H1 (cell line): ENCODE measurements around the gene PARD6A. TPM values are rescaled to one million over a fixed set of nuclear protein-coding genes. Genes with fewer than 3 reads are reported as not detected.

Experiments
- BRCA1 ChIP-seq: IDR thresholded peaks from 2 replicates; pipeline ENCODE4 v1.6.1; 2012; ENCODE audit warnings: low read depth, low read length, improper control_type of control experiment
- CEBPB ChIP-seq: IDR thresholded peaks from 2 replicates; pipeline ENCODE4 v1.6.1; 2012; ENCODE audit warnings: low read depth, low read length
- CHD2 ChIP-seq: IDR thresholded peaks from 2 replicates; pipeline ENCODE4 v1.6.1; 2012; ENCODE audit warnings: low read length, improper control_type of control experiment
- FOSL1 ChIP-seq: IDR thresholded peaks from 2 replicates; pipeline ENCODE4 v1.6.1; 2011; ENCODE audit warnings: mild to moderate bottlenecking, low read depth, low read length, moderate library complexity; ENCODE audit not compliant: insufficient read depth
- GABPA ChIP-seq: IDR thresholded peaks from 2 replicates; pipeline ENCODE4 v1.6.1; 2011; ENCODE audit warnings: mild to moderate bottlenecking, low read length, moderate library complexity, borderline replicate concordance; ENCODE audit not compliant: insufficient read depth
- HDAC6 ChIP-seq: IDR thresholded peaks from one replicate; pipeline ENCODE4 v1.7.1; 2012; ENCODE audit warnings: low read depth, mild to moderate bottlenecking, inconsistent platforms, low read length, moderate library complexity
- JUND ChIP-seq: IDR thresholded peaks from 2 replicates; pipeline ENCODE4 v1.6.1; 2011; ENCODE audit warnings: mild to moderate bottlenecking, improper control_type of control experiment, low read length
- POLR2AphosphoS5 ChIP-seq: IDR thresholded peaks from 2 replicates; pipeline ENCODE4 v1.6.1; 2011; ENCODE audit warnings: low read depth, low read length
- RFX5 ChIP-seq: IDR thresholded peaks from 2 replicates; pipeline ENCODE4 v1.6.1; 2011; ENCODE audit warnings: low read depth, low read length, improper control_type of control experiment, borderline replicate concordance
- SIRT6 ChIP-seq: IDR thresholded peaks from one replicate; pipeline ENCODE4 v1.7.1; 2012; ENCODE audit warnings: low read length, inconsistent platforms
- SP2 ChIP-seq: IDR thresholded peaks from 2 replicates; pipeline ENCODE4 v1.6.1; 2012; ENCODE audit warnings: mild to moderate bottlenecking, low read length, inconsistent platforms
- SRF ChIP-seq: IDR thresholded peaks from 2 replicates; pipeline ENCODE4 v1.6.1; 2011; ENCODE audit warnings: mild to moderate bottlenecking, low read depth, low read length, moderate library complexity
- polyA plus RNA-seq, 7 experiments: library from polyadenylated mRNA; depleted of rRNA in 3 of 7; stranded (reverse) in 5 of 7; unstranded in 2 of 7; fragments of >200 nt in 5 of 7; fragments of 200-250 nt in 2 of 7; gene quantifications; 1 replicate in 5 of 7; 2 replicates in 1 of 7; 4 replicates in 1 of 7; pipeline versions ENCODE4 v1.2.1 to v1.2.3, GENCODE V29; 2011 to 2013; ENCODE audit warnings: missing spikeins in 2 of 7, mixed read lengths in 2 of 7
- total RNA-seq: library from RNA; stranded (reverse); fragmentation: NEBNext Ultra II Directional; extraction: Animal tissue kit (Norgen Biotek cat#: 25700); gene quantifications from 2 replicates; pipeline ENCODE4 v1.2.1, GENCODE V29; 2021

PARD6A gene
- total and polyA plus RNA-seq, 2 of the 8 experiments (the other 6 are each of a cell fraction or from before 2014, with no cell fraction given) = 15.1 to 21.8 TPM

DNA sequence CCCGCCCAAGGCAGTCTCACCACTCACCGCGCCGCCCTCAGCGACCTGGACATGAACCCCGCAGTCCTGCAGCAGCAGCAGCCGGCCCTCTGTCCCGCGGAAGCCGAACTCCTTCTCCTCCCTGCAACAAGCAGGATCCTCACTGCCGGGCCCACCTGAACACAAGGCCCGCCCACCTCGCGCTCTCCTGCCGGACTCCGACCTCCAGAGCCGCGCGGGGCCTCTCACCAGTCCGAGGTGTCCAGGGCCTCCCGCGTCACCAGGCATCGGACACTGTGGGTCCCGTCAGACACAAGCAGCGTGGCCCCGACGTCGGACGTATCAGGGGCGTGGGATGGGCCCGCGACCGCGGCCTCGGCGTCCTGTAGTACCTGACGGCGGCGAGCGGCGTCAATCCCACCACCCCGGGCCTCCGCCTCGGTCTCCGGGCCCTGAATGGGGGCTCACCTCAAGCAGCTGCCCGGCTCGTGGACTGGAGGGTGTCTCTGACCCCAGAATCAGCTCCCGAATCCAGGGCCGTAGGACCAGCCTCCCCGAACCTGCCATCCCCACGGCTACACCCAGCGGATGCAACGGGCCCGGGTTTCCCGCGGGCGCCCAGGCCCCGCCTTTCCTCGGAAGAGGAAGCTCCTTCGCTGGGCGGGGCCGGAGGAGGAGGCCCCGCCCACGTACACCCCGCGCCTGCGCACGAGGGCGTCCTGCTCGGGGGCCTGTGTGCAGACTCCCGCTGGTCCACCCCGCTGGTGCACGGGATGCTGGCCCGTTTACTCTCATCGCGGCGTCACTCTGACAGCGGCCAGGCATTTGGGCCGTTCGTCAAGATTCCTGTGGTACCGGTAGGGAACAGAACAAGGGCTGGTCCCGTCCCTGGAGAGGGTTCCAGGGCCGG, 841 bp upstream of the PARD6A start, which contains the start of gene ACD (continued):
- no peak for TF ChIP-seq GABPA
- no peak for TF ChIP-seq BRCA1
- no peak for TF ChIP-seq RFX5
- TF ChIP-seq HDAC6 = no peak
- TF ChIP-seq SRF = no peak
- no peak for TF ChIP-seq FOSL1
- TF ChIP-seq CHD2 = no peak
- TF ChIP-seq POLR2AphosphoS5 = 0 out of 2 replicates have a peak, but pooled peaks have one; percentile 29
- TF ChIP-seq JUND = no peak
- TF ChIP-seq CEBPB = no peak
- TF ChIP-seq SIRT6 = no peak
- no peak for TF ChIP-seq SP2
